NOMO-1 (cell line): ENCODE measurements around the gene MTG2.

ENCODE experiments used
- DNase-seq, 2 experiments: peaks; one replicate each; lab custom pipeline; 2025; ENCODE audit not compliant: unreplicated experiment in 2 of 2; lab: John Stamatoyannopoulos, UW

The MTG2 gene

DNA sequence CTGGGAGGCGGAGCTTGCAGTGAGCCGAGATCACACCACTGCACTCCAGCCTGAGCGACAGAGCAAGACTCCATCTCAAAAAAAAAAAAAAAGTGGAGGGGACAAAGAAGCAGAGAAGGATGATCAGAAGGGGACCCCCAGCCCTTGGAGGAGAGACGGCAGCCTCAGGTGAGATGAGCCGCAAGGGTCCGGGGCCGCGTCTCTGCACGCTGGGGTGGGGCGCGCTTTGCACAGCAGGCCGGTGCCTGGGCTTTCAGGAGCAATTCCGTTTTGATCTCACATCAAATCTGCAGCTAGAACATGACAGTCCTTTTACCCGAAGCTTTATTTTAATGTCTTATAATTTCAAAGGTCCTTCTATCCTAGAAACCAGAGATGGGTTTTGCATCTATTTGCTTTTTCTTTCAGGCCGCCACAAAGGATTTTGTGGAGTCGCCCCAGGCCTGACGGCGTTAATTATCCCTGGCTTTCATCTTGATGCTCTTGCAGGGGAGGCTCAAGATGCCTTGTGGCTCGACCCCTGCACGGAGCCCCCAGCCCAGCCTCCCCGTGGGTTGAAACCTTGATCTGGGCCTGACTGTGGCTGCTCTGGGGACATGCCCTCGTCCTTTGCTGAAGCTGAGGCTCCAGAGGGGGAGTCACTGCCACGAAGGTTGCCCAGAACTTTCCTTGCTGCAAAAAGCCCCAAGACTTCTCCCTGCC, 20.0 kb downstream of the MTG2 start:
- no peak for DNase-seq

DNA sequence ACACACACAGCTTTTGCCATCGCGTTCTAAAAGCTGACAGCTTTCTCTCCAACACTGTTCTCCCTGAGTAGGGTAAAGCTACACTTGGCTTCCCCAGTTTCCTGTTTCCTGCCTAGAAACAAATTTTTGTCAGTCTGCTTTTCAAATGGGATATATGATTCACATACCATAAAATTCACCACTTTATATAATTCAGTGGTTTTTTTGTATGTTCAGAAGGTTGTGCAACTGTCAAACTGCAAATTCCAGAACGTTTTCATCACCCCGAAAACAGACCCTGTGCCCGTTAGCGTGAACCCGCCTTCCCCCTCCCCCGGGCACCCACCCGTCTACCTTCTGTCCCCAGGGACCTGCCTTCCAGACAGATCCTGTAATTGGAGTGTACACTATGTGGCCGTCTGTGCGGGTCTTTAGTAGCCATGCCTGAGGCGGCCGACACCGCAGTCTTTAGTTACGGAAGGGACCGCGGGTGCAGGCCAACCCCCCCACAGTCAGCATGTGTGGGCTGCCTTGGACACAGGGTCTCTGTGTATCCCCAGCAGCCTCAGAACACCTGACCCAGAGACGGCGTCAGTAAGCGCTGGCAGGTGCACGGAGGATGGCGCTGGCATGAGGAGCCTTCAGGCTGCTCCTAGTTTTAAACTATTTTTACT, 20.7 kb downstream of the MTG2 start:
- DNase-seq, result no peak

DNA sequence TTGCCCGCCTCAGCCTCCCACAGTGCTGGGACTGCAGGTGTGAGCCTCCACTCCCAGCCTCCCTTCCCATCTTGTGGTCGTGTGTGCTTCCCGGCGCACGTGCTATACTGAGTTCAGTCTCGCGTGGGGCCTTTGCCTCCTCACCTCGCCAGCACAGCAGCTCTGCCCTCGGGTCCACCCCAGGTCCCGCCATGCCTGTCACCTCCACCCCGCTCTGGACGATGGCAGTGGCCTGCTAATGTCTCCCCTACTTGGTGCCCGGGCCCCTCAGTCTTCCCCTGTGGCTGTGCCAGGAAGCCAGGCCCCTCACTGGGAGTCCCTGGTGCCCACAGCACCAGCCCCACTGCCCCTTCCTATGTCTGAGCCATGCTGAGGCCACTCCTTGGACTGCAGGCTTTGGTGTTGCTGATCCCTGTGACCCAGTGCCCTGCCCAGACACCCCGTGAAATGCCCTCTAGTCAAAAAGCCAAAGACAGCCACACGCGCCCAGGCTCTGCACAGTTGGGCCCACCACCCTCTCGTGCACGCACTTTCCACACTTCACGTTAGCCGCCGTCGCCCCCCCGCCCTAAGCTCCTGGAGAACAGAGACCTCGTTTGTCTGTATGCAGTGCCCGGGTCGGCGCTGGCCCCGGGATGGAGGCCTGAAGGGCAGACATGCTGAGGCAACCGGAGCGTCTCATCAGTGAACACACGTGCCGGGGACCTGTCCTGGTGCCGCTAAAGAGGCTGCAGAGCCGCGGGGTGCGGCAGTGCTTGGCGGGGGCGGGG, 23.0 kb downstream of the MTG2 start:
- DNase-seq, result no peak

GRCh38 chr20:62206388-62206775, 23.6 kb downstream of the MTG2 start:
- no peak for DNase-seq

DNA sequence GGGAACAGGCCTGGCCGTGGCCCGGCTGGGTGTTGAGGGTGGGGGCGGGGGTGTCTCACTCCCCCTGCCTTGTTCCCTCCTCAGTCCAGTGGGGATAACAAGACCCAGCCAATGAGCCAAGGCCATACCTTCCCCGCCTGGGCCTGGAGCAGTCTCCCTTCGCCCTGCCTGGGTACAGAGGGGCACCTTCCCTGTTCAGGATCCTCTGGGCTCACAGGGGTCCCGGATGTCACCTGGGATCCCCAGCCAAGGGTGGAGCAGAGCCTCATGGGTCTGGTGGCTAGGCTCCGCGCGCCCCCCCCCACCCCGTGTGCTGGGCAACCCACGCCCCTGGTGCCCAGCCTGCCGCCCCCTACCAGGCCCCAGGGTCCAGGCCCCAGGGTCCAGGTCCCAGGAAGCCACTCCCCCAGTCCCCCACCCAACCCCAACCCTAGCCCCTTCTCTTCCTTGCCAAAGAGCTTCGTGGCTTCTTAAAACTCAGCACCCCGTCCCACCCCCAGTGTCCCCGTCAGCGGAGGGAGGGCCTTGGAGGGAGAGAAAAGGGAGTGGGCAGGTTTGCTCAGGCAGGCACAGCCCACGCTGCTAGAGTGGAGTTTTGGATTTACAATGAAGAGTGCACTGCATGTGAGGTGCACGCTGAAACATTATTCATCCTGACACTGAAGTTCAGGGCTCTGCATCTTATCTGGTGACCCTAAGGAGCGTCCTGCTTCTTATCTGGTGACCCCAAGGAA, 25.4 kb downstream of the MTG2 start:
- no peak for DNase-seq

DNA sequence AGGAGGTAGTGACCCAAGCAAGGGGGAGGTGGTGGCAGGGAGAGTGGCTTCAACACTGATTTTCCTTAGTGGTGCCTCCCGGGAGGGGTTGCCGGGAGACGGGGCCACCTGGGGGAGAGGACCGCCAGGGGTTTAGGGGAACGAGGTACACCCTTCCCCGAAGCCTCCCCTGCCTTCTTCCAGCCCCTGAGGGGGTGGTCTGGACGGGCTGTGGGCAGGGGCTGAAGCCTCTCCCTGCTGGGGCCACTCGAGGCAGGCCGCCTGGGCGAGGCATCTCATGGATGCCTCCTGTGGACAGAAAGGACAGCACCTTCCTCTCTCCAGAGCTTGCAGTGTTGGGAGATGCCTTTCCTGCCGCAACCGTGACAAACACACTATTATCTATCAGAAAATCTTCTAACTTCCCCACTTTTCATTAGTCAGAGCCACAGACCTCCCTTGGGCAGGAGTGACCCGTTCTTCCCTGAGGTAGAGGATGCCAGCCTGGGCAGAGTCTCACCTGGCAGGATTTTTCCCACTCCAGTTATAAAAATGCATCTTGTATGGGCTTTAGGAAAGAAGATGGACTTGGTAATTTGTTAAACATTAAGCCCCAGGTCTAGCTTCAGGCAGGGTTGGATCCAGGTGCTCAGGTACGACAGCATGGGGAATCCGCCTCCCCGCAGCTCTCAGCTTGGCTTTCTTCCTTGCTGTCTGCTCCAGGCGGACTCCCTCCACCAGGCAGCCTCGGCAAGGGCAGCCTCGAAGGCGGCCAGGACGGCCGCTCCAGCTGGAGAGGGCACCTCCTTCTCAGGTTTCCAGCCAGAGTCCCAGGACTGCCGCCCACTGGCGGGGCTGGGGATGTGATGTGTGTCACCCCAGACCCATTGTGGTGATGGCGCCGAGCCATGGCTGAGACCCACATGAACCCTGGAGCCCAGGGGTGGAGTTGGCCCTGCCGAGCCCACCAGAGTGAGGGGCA, 26.2 kb downstream of the MTG2 start:
- DNase-seq, result no peak

DNA sequence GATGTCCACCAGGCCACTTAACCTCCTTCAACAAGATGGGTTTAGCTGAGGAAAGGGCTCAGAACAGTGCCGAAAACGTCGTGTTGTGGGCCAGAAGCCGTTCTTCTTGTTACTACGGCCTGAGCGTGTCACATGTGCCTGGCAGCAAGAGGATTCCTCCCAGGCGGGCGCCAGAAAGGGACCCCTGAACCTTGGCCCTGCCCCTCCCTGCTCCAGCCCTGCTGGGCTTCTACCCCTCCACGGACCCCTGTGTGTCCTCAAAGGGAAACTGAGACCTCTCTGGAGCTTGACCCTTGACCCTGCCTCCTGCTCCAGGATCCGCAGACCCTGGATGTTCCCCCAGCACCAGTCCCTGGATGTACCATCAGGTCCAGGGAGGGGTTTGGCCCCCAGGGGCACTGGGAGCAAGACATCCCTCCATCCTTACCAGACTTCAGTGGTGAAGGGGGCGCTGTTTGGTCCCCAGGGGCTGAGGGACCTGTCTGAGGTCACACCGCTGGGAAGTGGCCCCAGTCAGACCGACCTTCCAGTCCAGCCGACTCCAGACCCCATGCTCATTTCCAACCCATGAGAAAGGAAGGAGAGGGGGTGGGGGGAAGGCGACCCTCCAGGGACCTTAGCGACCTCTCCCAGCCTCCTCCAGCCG, 27.1 kb downstream of the MTG2 start:
- DNase-seq, result no peak

DNA sequence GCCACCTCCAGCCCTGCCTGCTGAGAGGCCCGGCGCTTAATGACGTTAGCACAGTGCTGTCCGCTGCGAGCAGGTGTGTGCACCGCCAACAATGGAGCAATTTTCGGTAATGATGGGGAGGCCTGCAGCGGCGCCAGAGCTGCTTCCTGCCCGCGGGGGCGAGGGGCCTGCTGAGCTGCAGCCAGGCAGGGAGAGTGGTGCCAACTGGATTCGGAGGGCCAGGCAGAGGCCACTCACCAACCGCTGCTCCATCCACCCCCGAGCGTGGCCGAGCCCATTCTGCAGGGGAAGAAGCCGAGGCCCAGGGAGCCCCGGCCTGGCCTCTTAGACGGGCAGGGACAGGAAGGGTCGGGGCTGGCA, 27.6 kb downstream of the MTG2 start:
- DNase-seq, result no peak

DNA sequence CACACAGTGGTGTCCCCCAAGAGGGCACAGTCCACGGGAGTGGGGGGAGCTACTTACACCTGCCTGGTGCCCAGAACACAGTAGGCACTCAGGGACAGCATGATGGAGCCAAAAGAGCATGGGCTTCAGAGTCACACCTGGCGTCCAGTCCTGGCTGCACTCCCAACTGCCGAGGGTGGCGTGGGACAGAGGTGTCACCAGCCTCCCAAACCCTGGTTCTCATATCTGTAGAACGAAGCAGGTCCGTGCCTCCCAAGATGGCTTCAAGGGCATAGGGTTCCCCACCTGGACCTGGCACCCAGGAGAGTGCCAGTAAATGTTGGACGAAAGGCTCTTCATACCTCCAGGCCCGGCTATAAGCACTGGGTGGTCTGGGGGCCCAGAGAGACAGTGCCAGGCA, 28.4 kb downstream of the MTG2 start:
- no peak for DNase-seq

- DNase-seq, result no peak
These were observed 29.0 kb downstream of the MTG2 start for GRCh38 chr20:62211769-62212288.

- no peak for DNase-seq
These were observed 29.5 kb downstream of the MTG2 start for GRCh38 chr20:62212299-62212698.

DNA sequence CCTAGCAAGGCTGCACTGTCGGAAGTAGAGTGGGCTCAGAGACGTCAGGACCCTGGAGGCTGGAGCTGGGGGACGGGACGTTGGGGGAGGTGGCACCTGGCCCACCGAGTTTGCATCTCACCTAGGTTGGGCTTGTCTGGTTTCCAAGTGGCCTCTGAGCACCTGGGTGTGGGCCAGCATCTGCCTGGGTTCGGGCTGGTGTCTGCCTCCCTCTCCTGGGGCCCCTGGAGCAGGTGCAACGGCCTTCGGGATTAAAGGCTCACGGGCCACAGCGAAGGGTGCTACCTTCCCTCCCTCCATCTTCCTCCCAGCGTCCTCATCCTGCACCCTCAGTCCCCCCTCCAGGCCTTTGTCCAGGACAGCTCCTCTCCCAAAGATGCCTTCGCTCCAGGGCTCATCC, 31.2 kb downstream of the MTG2 start:
- DNase-seq, result no peak

- DNase-seq, result no peak
These were observed 32.5 kb downstream of the MTG2 start for GRCh38 chr20:62215020-62215990.

DNA sequence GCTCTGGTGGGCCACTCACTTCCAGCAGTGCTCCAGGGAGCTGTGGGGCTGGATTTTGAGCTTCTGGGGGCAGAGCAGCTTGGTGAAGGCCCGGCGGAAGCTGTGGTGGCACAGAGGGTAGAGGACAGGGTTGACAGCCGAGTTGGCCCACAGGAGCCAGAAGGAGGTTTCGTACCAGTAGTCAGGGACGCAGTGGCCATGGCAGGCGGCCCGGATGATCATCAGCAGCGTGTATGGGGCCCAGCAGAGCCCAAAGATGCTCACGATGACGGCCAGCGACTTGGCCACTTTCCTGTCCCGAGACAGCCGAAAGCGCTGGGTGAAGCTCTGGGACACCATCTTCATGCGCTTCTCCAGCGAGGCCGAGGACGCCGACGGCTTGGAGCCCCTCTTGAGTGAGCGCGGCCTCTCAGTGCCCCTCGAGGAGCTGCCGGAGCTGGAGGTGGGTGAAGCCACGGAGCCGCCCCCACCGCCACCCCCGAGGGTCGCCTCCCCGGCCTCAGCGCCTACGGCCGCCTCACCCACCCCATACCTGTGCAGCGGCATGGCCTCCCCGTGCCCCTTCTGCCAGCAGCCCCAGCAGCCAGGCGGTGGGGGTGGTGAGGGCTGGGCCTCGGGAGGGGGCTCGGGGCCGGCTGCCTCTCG, 33.3 kb downstream of the MTG2 start:
- no peak for DNase-seq

DNA sequence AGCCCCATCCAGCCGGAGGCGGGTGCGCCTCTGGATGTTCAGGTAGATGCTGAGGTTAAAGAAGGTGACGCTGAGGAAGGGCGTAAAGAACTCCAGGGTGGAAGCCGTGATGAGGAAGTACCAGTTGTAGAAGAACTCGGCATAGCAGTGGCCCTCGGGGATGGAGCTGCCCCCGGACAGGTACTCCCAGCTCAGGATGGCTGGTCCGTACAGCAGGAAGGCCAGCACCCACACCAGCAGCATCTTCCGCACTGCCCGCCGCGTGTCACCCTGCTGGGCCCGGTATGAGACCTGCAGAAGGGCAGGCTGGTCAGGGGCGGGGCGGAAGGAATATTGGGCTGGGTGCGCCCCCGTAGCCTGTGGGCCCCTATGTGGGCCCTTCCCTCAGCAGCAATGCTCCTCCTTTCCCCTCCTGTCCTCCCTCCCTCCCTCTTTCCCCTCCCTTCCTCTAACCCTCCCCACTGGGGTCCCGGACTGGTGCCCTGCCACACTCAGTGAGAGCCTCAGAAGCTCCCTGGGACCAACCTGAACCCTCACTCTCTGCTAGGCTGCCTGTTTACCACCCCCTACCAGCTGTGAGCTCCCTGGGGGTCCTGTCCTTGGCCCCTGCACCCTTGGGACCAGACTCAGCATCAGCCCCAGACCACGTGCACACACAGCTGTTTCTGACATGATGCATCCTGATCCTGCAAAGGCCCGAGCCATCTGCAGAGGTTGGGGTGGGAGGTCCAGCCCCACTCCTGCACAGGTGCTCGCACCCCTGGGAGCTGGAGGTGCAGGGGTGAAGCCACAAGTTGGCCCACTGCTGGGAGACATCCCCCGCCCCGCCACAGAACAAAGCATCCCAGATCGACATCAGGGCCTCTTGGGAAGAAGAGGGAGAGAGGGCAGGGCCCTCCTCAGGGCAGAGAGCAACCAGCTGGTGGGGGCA, 34.1 kb downstream of the MTG2 start:
- no peak for DNase-seq

- no peak for DNase-seq
These were observed 35.3 kb downstream of the MTG2 start for GRCh38 chr20:62217913-62218773.
